Kidney (tissue), 14 donors: ENCODE data around the gene ZSCAN5A. TPM values are rescaled to one million over a fixed set of nuclear protein-coding genes. Genes with fewer than 3 reads are reported as not detected.

Experiments used
- DNase-seq, 5 donors: peaks; one replicate each; pipeline ENCODE4 v3.0.0-alpha.2; 2013 to 2020
- FAIRE-seq: peaks from 2 replicates; lab custom pipeline; 2012; peaks lifted over from hg19 to GRCh38; lab: Jason Lieb, UNC
- H3K27ac ChIP-seq, 2 donors: one replicate each; pipeline ENCODE4 v1.7.0; 2013; ENCODE audit warnings: low read depth in 2 of 2, low read length in 2 of 2, inconsistent platforms in 1 of 2
- H3K27me3 ChIP-seq: one replicate; pipeline ENCODE4 v1.7.1; 2013; ENCODE audit warnings: low read length, inconsistent platforms; ENCODE audit not compliant: control insufficient read depth, insufficient read depth
- H3K36me3 ChIP-seq, 3 donors: one replicate each; pipeline versions ENCODE4 v1.7.0 to v1.7.1; 2013; ENCODE audit warnings: low read length in 3 of 3, control low read depth in 1 of 3, inconsistent platforms in 1 of 3; ENCODE audit not compliant: insufficient read depth in 3 of 3, control insufficient read depth in 2 of 3
- H3K4me1 ChIP-seq, 3 donors: one replicate each; pipeline versions ENCODE4 v1.7.0 to v1.7.1; 2013; ENCODE audit warnings: low read length in 3 of 3, inconsistent platforms in 1 of 3, low read depth in 1 of 3; ENCODE audit not compliant: control insufficient read depth in 2 of 3, insufficient read depth in 2 of 3
- H3K4me3 ChIP-seq, 3 donors: one replicate each; pipeline versions ENCODE4 v1.7.0 to v1.8.1; 2013; ENCODE audit warnings: low read length in 3 of 3, control low read depth in 1 of 3, inconsistent platforms in 1 of 3
- H3K9ac ChIP-seq, 3 donors: one replicate each; pipeline versions ENCODE4 v1.7.0 to v1.7.1; 2013; ENCODE audit warnings: low read length in 3 of 3, control low read depth in 1 of 3, inconsistent platforms in 1 of 3
- H3K9me3 ChIP-seq, 3 donors: one replicate each; pipeline versions ENCODE4 v1.7.0 to v1.7.1; 2013; ENCODE audit warnings: low read length in 3 of 3, control low read depth in 1 of 3, inconsistent platforms in 1 of 3; ENCODE audit not compliant: control insufficient read depth in 2 of 3, insufficient read depth in 1 of 3
- CTCF ChIP-seq: IDR thresholded peaks from 3 replicates; pipeline ENCODE4 v1.5.1; 2012; ENCODE audit warnings: mild to moderate bottlenecking, moderate library complexity, borderline replicate concordance; ENCODE audit not compliant: insufficient read depth; ENCODE audit errors: extremely low read depth
- intact Hi-C: fragments of 100-400 bp; cut with DNase I; formaldehyde crosslinking; loops from one replicate; pipeline ENCODE4 v1.11.1; 2022
- polyA plus RNA-seq: library from polyadenylated mRNA; stranded (reverse); fragments of 350-450 nt; fragmentation: Illumina TruSeq; extraction: RNeasy Lipid Tissue Mini Kit (QIAGEN cat#74804); gene quantifications from one replicate; pipeline ENCODE4 v1.2.3, GENCODE V29; 2014; ENCODE audit warnings: low read depth, low replicate concordance; ENCODE audit not compliant: insufficient read depth
- total RNA-seq: library from RNA; stranded (reverse); fragmentation: NEBNext Ultra II Directional; extraction: Animal tissue kit (Norgen Biotek cat#: 25700); gene quantifications from one replicate; pipeline ENCODE4 v1.2.1, GENCODE V29; 2021
- donor health status: control.
- donor health status: control.
- donor health status: control.
- donor health status: control.
- donor health status: control.
- donor health status: DM: yes; HTN: yes; CAD: no.
- donor health status: Normal renal cell carcinoma (clear cell type).

The ZSCAN5A gene
- total and polyA plus RNA-seq, 2 donors from 2014 or later, result 11.9 to 18.1 TPM

GRCh38 chr19:56355517-56355916, 40.9 kb upstream of the ZSCAN5A start:
- Histone ChIP-seq H3K27me3 (no peaks in the 10 kb centered on the region), H3K9ac (no peak overlapping the region), H3K27ac (no peak overlapping the region), H3K9me3 (peaks cover 0 to 3% (median 0%) of the 10 kb centered on the region in 3 donors), H3K4me1 (no peaks in the 10 kb centered on the region), H3K4me3 (no peak overlapping the region), H3K36me3 (no peaks in the 10 kb centered on the region)
- FAIRE-seq (no peak), DNase-seq (no peak)
- intact Hi-C loops, result no loop called here
- no peak for TF ChIP-seq CTCF

- DNase-seq (no peak), FAIRE-seq (no peak)
- Histone ChIP-seq H3K9ac (no peak overlapping the region), H3K27me3 (no peaks in the 10 kb centered on the region), H3K4me3 (no peak overlapping the region), H3K36me3 (no peaks in the 10 kb centered on the region), H3K4me1 (no peaks in the 10 kb centered on the region), H3K27ac (no peak overlapping the region), H3K9me3 (no peaks in the 10 kb centered on the region)
- TF ChIP-seq CTCF, result no peak
- intact Hi-C loops, result no loop called here
Measured at GRCh38 chr19:56351208-56351607, 36.6 kb upstream of the ZSCAN5A start.

- peak; percentile 82 for FAIRE-seq
- no peaks in the 10 kb centered on the region for H3K9me3 ChIP-seq
- H3K27ac ChIP-seq, result no peak overlapping the region
- no peaks in the 10 kb centered on the region for H3K4me1 ChIP-seq
- TF ChIP-seq CTCF, result peak; percentile 66
- no peak overlapping the region for H3K9ac ChIP-seq
- intact Hi-C loops, result no loop called here
- no peaks in the 10 kb centered on the region for H3K27me3 ChIP-seq
- H3K36me3 ChIP-seq, result no peaks in the 10 kb centered on the region
- H3K4me3 ChIP-seq, result no peak overlapping the region
- peak in 3 of 5 donors; percentile 56 to 84 (median 68) for DNase-seq
Measured at GRCh38 chr19:56350416-56351045, 35.9 kb upstream of the ZSCAN5A start.
